GM18498 (cell line): ENCODE measurements around the gene URB2.

Experiments
- ATAC-seq: cut with Tn5 transposase; IDR thresholded peaks from one replicate; pipeline ENCODE4 v1.9.1; 2021; ENCODE audit warnings: mild to moderate bottlenecking, moderate library complexity; ENCODE audit not compliant: unreplicated experiment

Gene URB2

GRCh38 chr1:229643996-229644745, 18.1 kb downstream of the URB2 start:
- ATAC-seq = no peak

DNA sequence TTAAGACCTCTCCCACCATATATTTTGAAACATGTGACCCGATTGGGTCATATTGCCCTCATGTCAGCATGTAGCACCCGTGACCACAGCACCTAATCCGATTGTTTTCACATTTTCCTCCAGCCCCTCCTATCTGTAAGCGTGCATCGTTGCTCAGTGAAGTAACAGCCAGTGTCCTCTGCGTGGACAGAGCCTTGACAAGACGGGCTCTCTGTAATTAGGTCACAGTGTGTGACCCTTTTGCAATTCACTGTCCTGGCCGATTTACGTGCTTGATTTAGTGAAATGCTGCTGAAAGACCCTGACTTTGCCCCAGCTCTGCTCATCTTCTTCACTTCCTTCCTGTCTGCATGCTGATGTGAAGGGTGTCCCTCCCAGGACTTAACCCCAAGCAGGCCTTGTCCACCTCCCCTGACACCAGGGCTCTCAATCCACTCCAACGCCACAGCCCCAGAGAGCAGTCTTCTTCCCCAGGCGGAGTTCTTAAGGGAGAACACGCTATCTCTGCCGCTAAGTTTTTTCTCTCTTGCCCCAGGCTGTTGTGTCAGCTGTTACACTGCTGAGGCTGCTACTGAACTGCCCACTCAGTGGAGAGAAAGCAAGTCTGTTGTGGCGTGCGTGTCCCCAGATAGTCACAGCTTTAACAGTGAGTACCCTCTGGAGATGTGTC, 19.4 kb downstream of the URB2 start:
- no peak for ATAC-seq

- ATAC-seq = no peak
These were observed 22.4 kb downstream of the URB2 start for GRCh38 chr1:229648406-229648805.

- ATAC-seq = no peak
These were observed 24.0 kb downstream of the URB2 start for GRCh38 chr1:229650045-229650444.

DNA sequence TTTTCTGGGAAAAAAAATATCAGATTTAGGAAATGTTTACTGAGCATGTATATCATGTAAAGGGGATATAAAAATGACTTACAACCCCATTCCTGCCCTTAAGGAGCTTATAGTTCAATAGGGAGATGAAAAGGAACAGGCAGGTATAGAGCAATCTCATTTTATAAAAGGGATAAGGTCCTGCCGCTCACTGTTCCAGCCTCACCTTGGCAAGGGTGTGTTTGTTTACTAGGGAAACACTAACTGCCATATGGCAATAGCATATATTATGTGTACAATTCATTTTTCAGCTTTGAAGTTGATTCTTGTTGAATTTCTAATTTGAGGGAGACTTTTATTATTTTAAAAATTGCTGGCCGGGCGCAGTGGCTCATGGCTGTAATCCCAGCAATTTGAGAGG, 25.5 kb downstream of the URB2 start:
- no peak for ATAC-seq

DNA sequence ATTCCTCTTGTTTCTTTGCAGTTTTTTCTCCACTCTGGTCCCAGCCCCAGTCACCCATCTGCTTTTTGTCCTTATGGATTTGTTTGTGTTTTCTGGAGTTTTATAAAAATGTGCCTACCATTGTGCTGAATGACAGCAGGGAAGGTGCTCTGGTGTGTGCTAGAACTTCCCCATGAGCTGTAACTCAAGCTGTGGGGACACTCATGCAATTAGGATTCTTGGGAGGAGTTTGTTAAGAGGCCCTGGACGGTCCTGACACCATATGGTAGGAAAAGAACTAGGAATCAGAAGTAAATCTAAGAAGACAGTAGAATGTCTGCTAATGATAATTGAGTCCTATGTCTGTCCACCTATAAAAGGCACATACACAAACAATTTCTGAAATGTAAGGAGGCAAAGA, 27.4 kb downstream of the URB2 start:
- ATAC-seq = no peak

GRCh38 chr1:229655781-229656180, 29.7 kb downstream of the URB2 start:
- ATAC-seq = no peak

DNA sequence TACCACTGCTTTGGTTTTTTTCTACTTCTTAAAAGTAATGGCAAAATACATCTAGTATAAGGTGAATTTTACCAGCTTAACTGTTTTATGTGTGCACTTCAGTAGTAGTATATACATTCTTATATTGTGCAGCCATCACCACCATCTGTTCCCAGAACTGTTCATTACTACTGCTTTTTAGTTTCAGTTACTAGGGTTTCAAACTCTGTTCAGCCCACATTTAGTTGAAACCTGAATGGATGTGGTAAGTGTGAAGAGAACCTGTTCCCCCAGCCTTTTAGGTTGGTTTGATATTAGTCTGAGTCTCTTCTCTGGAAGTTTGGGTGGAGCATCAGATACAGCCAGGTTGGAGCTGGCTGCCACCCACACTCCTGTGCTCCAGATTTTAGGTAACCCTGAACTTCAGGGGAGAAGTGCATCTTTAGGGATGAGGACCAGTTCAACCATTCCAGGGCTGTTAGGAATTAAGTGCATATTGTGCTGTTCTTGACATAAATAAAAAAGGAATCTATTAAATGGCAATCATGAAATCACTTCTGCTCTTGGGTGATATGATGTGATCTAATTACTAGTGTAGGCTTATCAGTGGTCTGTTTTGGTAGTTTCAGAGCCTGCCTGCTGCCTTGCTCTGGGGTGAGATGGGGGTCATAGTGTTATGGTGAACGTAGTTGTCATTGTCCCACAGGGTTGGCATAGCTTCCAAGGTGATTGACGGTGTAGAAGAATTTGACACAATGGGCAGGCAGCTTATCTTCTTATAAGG, 32.1 kb downstream of the URB2 start:
- peak; percentile 67 for ATAC-seq

- ATAC-seq = peak; percentile 68
These were observed 35.2 kb downstream of the URB2 start for GRCh38 chr1:229661022-229661877.

DNA sequence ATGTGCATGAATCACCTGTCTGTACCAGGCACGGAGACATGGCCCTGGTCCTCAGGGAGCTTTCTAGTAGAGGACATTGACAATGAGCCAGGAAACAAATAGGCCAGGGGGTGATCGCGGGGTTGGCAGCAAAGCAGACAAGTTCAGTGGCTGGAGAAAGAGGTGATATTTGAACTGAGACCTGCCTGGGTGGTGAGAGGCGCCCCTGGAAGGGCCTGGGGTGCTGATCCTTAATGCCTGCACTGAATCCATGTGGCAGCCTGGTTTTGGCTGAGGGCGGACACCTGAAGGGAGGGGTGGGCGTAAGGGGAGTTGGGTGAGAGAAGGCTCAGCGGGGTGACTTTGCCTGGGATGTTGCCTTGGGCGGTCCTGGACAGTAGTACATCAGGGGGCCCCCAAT, 35.9 kb downstream of the URB2 start:
- no peak for ATAC-seq

GRCh38 chr1:229664133-229664689, 38.2 kb downstream of the URB2 start:
- peak; percentile 63 for ATAC-seq

DNA sequence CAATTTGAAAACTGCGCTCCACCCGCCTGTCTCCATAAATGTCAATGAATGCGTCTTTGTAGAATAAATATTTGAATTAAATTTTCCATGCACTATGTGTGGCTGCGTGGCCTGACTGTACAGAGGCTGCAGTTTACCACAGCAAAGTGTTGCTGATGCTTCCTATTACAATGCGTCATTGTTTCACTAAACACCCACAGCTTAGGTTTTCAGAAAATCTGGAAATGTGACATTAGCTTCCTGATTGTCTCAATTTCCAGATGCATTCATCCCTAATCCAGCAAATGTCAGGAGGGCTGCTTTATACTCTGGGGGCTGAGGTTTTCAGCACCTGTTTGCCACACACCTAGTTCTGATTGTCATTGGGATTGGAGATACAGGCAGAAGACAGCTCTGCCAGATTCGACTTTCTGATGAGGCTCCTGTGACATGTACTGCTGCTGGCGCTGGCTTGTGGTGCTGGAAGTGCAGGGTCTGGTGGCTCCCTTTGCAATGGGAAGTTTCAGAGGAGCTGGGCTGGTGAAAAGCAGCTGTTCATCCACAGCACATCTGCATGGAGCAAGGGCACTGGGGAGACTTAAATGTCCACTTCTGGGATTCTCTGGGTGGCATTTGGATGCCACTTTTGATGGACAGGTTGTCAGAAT, 40.0 kb downstream of the URB2 start:
- ATAC-seq = no peak

DNA sequence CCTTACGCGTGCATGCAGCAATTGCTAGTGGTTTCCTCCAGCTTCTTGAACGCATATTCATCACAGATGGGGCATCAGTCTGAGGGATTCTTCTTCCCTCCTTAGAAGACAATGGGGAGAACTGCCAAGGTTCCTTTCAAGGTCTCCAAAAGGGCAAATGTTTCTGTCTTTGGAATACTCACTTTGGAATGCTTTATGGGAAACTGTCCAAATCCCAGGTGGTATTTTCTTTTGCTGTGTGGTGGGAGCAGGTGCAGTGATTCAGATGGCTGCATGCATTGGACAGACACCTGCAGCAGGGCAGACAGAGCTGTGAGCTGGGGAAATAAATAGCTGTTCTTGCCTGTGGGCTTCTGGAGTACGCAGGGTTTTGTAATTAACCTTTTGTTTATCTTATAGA, 40.5 kb downstream of the URB2 start:
- no peak for ATAC-seq

DNA sequence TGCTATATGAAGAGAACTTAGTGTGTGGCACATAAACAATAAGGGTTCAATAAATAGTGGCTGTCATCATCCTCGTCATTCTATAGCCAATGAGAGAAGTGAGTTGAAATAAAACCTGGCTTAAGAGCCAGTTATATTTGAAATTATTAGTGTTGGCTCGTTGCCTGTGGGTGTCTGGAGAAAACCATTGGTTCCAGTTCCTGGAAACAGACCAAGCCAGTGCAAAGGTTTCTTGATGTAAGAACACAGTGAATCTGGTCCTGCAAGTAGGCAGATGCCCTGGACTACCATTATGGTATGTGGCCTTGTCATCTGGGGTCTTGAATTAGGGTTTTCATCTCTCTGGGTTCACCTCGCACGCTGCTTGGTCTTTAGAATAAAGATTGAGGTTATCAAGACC, 43.3 kb downstream of the URB2 start:
- ATAC-seq = no peak

DNA sequence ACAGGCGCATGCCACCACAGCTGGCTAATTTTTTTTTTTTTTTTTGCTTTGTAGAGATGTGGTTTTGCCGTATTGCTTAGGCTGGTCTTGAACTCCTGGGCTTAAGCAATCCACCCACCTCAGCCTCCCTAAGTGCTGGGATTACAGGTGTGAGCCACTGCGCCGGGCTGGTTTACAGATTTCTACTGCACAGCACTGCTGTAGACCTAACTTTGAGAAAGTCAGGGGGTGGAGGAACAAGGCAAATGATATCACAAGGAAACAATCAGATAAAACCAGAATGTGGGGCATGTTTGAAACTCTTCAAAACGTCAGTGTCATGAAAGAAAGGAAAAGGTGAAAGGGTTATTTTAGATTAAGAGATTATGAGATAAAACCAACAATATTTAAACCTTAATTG, 45.3 kb downstream of the URB2 start:
- no peak for ATAC-seq

GRCh38 chr1:229672246-229672645, 46.2 kb downstream of the URB2 start:
- ATAC-seq = no peak

- no peak for ATAC-seq
These were observed 48.0 kb downstream of the URB2 start for GRCh38 chr1:229674042-229674441.

- ATAC-seq = no peak
These were observed 49.3 kb downstream of the URB2 start for GRCh38 chr1:229675396-229675795.

GRCh38 chr1:229685149-229685548, 59.1 kb downstream of the URB2 start:
- no peak for ATAC-seq

DNA sequence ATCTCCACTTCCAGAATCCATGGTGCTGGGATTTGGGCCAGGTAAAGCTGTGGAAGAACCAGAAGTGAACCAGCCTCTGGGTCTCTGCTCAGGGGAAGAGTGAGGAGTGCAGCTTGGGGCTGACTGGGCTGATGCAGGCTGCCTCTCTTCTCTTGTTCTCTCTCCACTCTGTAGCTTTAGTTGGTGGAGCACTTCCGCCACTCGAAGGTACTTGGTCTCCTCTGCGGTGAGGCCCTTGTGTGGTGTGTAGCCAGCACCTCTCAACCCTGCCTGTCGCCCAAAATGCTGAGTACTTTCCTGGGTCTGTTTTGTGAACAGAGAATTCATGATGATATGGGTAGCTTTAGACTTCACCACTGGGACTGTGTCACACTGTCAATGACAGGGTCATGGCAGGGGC, 63.2 kb downstream of the URB2 start:
- ATAC-seq = no peak
